Measurements from ENCODE around the gene ENO3. TPM values are rescaled to one million over a fixed set of nuclear protein-coding genes. Genes with fewer than 3 reads are reported as not detected.
A peak's percentile ranks its signal among the peaks of the same experiment; 100 is the strongest.

The ENO3 gene
- total RNA-seq, 4 donors from 2014 or later: 1,434 to 5,473 (median 3,204) TPM

GRCh38 chr17:4998732-4999429 is 48.0 kb downstream of the ENO3 start:
- DNase-seq (peak in 1 of 2 donors; percentile 42), ATAC-seq (no peak)
- Histone ChIP-seq H3K27me3 (no peaks in the 10 kb centered on the region), H3K9me3 (no peaks in the 10 kb centered on the region), H3K27ac (peak overlapping the region; percentile 98 to 99 (median 99)), H3K4me3 (peak overlapping the region; percentile 80 to 99 (median 96)), H3K36me3 (peaks cover 0 to 29% of the 10 kb centered on the region in 2 donors), H3K4me1 (peaks cover 44 to 51% of the 10 kb centered on the region in 2 donors)
- in situ Hi-C loops (cut with MboI; ENCODE audit: low sequenced_read_pairs in 4 of 4): no loop called here
- TF ChIP-seq POLR2A (IDR thresholded peaks at IDR 0.05): peak in 1 of 2 donors; percentile 19
- TF ChIP-seq, protein P1, sequence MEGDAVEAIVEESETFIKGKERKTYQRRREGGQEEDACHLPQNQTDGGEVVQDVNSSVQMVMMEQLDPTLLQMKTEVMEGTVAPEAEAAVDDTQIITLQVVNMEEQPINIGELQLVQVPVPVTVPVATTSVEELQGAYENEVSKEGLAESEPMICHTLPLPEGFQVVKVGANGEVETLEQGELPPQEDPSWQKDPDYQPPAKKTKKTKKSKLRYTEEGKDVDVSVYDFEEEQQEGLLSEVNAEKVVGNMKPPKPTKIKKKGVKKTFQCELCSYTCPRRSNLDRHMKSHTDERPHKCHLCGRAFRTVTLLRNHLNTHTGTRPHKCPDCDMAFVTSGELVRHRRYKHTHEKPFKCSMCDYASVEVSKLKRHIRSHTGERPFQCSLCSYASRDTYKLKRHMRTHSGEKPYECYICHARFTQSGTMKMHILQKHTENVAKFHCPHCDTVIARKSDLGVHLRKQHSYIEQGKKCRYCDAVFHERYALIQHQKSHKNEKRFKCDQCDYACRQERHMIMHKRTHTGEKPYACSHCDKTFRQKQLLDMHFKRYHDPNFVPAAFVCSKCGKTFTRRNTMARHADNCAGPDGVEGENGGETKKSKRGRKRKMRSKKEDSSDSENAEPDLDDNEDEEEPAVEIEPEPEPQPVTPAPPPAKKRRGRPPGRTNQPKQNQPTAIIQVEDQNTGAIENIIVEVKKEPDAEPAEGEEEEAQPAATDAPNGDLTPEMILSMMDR (IDR thresholded peaks at IDR 0.05 in 4 of 5, conservative IDR thresholded peaks at IDR 0.05 in 1 of 5): no peak
- intact Hi-C loops (cut with DNase I; ENCODE audit: low total_unique reads): no loop called here

GRCh38 chr17:4999430-5000093 is 48.6 kb downstream of the ENO3 start:
- H3K4me3 ChIP-seq: peak overlapping the region; percentile 80 to 99 (median 96)
- peaks cover 3 to 36% of the 10 kb centered on the region in 2 donors for H3K36me3 ChIP-seq
- intact Hi-C loops (cut with DNase I; ENCODE audit: low total_unique reads): loop anchor here (1.0 to 5.0 kb wide), 3 partner anchors 51 to 123 kb away; partner anchors contain the start of genes PFN1, RNF167 and SLC25A11
- no peak for ATAC-seq
- no peaks in the 10 kb centered on the region for H3K9me3 ChIP-seq
- TF ChIP-seq, protein P1 (IDR thresholded peaks at IDR 0.05 in 4 of 5, conservative IDR thresholded peaks at IDR 0.05 in 1 of 5): no peak
- no peak for TF ChIP-seq POLR2A (IDR thresholded peaks at IDR 0.05)
- H3K27me3 ChIP-seq: no peaks in the 10 kb centered on the region
- in situ Hi-C loops (cut with MboI; ENCODE audit: low sequenced_read_pairs in 4 of 4): no loop called here
- DNase-seq: no peak
- peak overlapping the region; percentile 98 to 99 (median 99) for H3K27ac ChIP-seq
- H3K4me1 ChIP-seq: peaks cover 44 to 52% of the 10 kb centered on the region in 2 donors

- peak; percentile 92 for TF ChIP-seq POLR2A (IDR thresholded peaks at IDR 0.05)
- TF ChIP-seq, protein P1 (IDR thresholded peaks at IDR 0.05 in 4 of 5, conservative IDR thresholded peaks at IDR 0.05 in 1 of 5): no peak
- in situ Hi-C loops (cut with MboI; ENCODE audit: low sequenced_read_pairs in 4 of 4): no loop called here
Observed at GRCh38 chr17:5000237-5000639, 49.3 kb downstream of the ENO3 start.

DNA sequence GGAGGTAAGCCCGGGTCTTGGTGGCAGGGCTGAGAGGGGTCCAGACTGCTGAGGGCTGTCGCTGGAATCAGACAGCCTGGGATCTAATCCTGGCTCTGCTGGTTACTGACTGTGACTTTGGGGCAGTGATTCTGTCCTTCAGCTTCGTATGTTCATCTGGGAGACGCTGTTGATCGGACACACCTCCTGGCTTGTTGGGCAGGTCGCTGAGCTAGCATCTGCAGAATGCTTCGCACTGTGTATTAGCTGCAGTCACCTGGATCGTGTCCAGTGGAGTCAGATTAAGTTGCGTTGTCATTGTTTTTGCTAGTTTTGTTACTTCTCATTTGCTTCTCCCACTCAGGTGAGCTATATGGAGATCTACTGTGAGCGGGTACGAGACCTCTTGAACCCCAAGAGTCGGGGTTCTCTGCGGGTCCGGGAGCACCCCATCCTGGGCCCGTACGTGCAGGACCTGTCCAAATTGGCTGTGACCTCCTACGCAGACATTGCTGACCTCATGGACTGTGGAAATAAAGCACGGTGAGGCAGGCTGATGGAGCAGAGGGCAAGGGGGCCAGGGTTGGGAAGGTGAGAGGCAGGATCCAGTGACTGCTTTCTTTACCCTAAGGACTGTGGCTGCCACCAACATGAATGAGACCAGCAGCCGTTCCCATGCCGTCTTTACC is 51.3 kb downstream of the ENO3 start:
- Histone ChIP-seq H3K27me3 (no peaks in the 10 kb centered on the region), H3K36me3 (peaks cover 6 to 63% of the 10 kb centered on the region in 2 donors), H3K27ac (peak overlapping the region; percentile 98 to 99 (median 99)), H3K4me3 (peak overlapping the region in 2 of 4 donors; percentile 8 to 19), H3K9me3 (no peaks in the 10 kb centered on the region), H3K4me1 (peaks cover 36 to 44% of the 10 kb centered on the region in 2 donors)
- ATAC-seq (peak; percentile 20 to 23), DNase-seq (peak; percentile 71 to 84)
- in situ Hi-C loops (cut with MboI; ENCODE audit: low sequenced_read_pairs in 4 of 4): no loop called here
- TF ChIP-seq POLR2A (IDR thresholded peaks at IDR 0.05): peak; percentile 11 to 45
- TF ChIP-seq, protein P1 (IDR thresholded peaks at IDR 0.05 in 4 of 5, conservative IDR thresholded peaks at IDR 0.05 in 1 of 5): no peak
- intact Hi-C loops (cut with DNase I; ENCODE audit: low total_unique reads): loop anchor here (2.0 to 5.0 kb wide), 2 partner anchors 25 to 120 kb away; no protein-coding TSS in a partner anchor

More at GRCh38 chr17:5000237-5000639, 49.3 kb downstream of the ENO3 start:
- intact Hi-C loops (cut with DNase I; ENCODE audit: low total_unique reads): loop anchor here (1.0 to 5.0 kb wide), 3 partner anchors 52 to 122 kb away; partner anchors contain the start of genes PFN1, RNF167 and SLC25A11
- DNase-seq: peak; percentile 96 to 99
- Histone ChIP-seq H3K27me3 (no peaks in the 10 kb centered on the region), H3K4me1 (peaks cover 44 to 52% of the 10 kb centered on the region in 2 donors), H3K4me3 (peak overlapping the region; percentile 80 to 99 (median 96)), H3K9me3 (no peaks in the 10 kb centered on the region), H3K27ac (peak overlapping the region; percentile 98 to 99 (median 99)), H3K36me3 (peaks cover 6 to 42% of the 10 kb centered on the region in 2 donors)
- ATAC-seq: peak; percentile 35 to 42

Measured in gastrocnemius medialis (tissue), 4 donors.